ENCODE measurements around the gene SHLD2.

Gene SHLD2

DNA sequence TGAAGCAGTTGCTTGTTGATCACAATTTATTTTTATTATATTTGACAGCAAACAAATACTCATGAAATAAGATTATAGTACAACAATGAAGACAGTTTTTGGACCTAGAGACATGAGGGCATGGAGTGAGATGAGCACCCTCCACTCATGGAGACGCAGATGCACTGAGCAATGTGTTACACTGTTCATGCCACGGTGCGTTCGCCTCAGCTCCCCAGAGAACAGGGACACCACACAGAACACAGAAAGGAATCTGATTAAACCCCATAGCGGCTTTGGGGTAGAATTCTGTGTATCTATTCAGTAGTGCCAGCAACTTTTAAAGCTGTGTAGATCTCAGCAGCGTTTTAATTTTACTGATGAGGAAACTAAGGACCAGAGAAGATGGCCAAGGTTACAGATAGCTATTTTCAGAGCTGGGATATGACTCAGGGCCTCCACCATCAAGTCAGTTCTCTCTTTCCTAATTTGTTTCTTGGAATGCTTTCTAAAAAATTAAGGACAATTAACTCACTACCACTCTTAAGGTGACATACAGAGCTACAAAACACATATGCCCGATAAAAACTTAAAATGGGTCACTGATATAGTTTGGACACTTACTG lies 41.3 kb upstream of the SHLD2 start:
- Histone ChIP-seq H4K20me1 (ENCODE audit: insufficient read depth, low read length) (no peaks in the 10 kb centered on the region), H3K9me3 (replicated peaks; ENCODE audit: insufficient read depth, low read length) (no peaks in the 10 kb centered on the region), H3K27me3 (replicated peaks; ENCODE audit: insufficient read depth, low read length) (no peaks in the 10 kb centered on the region), H2AFZ (ENCODE audit: low read length) (no peak overlapping the region), H3K4me1 (ENCODE audit: low read length) (no peaks in the 10 kb centered on the region), H3K79me2 (ENCODE audit: low read length) (no peaks in the 10 kb centered on the region), H3K4me3 (ENCODE audit: low read length) (no peak overlapping the region), H3K27ac (ENCODE audit: low read length) (no peak overlapping the region), H3K9ac (ENCODE audit: low read length) (no peak overlapping the region), H3K4me2 (ENCODE audit: low read depth, low read length) (no peak overlapping the region), H3F3A (ENCODE audit: insufficient read depth, low read length) (no peaks in the 10 kb centered on the region), H3K9me2 (replicated peaks; ENCODE audit: insufficient read depth, low read length) (no peaks in the 10 kb centered on the region), H3K36me3 (replicated peaks; ENCODE audit: insufficient read depth, low read length) (0 out of 2 replicates have a peak, but pooled peaks cover under 1% of the 10 kb centered on the region)
- no peak for DNase-seq
- TF ChIP-seq EZH2phosphoT487 (IDR thresholded peaks at IDR 0.05; ENCODE audit: low read length) = no peak
- no peak for TF ChIP-seq EZH2 (optimal IDR thresholded peaks at IDR 0.05; ENCODE audit: low read depth, low read length)
- TF ChIP-seq, protein P1, sequence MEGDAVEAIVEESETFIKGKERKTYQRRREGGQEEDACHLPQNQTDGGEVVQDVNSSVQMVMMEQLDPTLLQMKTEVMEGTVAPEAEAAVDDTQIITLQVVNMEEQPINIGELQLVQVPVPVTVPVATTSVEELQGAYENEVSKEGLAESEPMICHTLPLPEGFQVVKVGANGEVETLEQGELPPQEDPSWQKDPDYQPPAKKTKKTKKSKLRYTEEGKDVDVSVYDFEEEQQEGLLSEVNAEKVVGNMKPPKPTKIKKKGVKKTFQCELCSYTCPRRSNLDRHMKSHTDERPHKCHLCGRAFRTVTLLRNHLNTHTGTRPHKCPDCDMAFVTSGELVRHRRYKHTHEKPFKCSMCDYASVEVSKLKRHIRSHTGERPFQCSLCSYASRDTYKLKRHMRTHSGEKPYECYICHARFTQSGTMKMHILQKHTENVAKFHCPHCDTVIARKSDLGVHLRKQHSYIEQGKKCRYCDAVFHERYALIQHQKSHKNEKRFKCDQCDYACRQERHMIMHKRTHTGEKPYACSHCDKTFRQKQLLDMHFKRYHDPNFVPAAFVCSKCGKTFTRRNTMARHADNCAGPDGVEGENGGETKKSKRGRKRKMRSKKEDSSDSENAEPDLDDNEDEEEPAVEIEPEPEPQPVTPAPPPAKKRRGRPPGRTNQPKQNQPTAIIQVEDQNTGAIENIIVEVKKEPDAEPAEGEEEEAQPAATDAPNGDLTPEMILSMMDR (IDR thresholded peaks at IDR 0.05; ENCODE audit: low read length) = no peak

DNA sequence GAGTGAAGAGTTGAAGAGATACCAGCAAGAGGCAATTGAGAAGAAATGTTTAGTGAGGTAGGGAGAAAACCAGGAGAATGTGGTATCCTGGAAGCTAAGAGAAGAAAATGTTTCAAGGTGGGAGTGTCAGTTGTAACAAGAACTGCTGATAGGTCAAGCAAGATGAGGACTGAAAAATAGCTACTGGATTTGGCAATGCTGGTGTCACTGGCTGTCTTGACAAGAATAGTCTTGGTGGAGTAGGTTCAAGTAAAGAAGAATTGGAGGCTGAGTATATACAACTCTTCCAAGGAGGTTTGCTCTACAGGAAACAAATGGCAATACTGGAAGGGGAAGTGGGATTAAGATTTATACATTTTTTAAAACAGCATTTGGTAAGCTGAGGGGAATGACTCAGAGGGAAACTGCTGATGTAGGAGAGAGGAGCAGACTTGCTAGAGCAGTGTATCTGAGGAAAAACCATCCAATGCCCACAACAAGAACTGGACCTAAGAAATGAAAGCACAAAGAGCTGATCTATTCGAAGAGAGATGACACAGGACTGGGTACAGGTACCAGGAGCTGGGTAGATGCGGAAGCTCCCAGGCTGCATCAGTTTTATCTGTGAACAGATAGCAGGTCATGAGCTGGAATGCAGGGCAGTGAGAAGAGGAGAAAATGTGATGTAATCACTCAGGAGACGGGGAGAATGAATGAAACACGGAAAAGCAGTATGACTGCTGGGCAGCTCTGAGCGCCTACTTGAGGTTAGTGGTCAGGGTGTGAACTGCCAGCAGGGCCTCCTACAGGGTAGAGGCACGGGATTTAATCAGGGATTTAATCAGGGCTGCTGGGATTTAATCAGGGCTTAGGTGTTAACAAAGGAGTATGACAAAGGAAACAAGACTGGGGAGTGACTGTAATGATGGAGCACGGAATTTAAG lies 40.4 kb upstream of the SHLD2 start:
- TF ChIP-seq, protein P1 (IDR thresholded peaks at IDR 0.05; ENCODE audit: low read length) = no peak
- no peak for TF ChIP-seq EZH2phosphoT487 (IDR thresholded peaks at IDR 0.05; ENCODE audit: low read length)
- no peak for TF ChIP-seq EZH2 (optimal IDR thresholded peaks at IDR 0.05; ENCODE audit: low read depth, low read length)
- Histone ChIP-seq H3K79me2 (ENCODE audit: low read length) (no peaks in the 10 kb centered on the region), H3K27ac (ENCODE audit: low read length) (no peak overlapping the region), H3K36me3 (replicated peaks; ENCODE audit: insufficient read depth, low read length) (0 out of 2 replicates have a peak, but pooled peaks cover 3% of the 10 kb centered on the region), H3K4me2 (ENCODE audit: low read depth, low read length) (no peak overlapping the region), H2AFZ (ENCODE audit: low read length) (no peak overlapping the region), H3F3A (ENCODE audit: insufficient read depth, low read length) (no peaks in the 10 kb centered on the region), H4K20me1 (ENCODE audit: insufficient read depth, low read length) (no peaks in the 10 kb centered on the region), H3K9me2 (replicated peaks; ENCODE audit: insufficient read depth, low read length) (no peaks in the 10 kb centered on the region), H3K9me3 (replicated peaks; ENCODE audit: insufficient read depth, low read length) (no peaks in the 10 kb centered on the region), H3K27me3 (replicated peaks; ENCODE audit: insufficient read depth, low read length) (no peaks in the 10 kb centered on the region), H3K9ac (ENCODE audit: low read length) (no peak overlapping the region), H3K4me1 (ENCODE audit: low read length) (no peaks in the 10 kb centered on the region), H3K4me3 (ENCODE audit: low read length) (no peak overlapping the region)
- DNase-seq = no peak

DNA sequence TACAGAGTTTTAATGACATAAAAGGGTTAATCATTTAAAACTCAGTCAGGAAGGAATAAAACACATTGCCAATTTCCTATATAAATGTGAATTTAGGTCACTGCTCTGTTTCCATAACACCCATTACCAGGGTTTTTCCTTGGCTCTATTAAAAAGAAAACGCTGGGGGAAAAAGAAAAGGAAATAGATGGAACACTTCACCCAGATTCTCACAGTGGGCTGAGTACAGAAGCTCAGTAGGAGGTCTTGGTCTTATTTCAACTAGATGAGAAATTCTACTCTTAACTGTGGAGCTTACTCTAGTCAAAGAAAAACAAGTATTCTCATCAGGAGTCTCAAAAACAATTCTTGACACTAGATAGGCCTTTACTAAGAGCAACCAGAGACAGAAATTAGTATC lies 36.8 kb upstream of the SHLD2 start:
- Histone ChIP-seq H3K9me3 (replicated peaks; ENCODE audit: insufficient read depth, low read length) (no peaks in the 10 kb centered on the region), H2AFZ (ENCODE audit: low read length) (no peak overlapping the region), H3K36me3 (replicated peaks; ENCODE audit: insufficient read depth, low read length) (peaks cover 3% of the 10 kb centered on the region; the same call in 1 of the 2 replicates), H4K20me1 (ENCODE audit: insufficient read depth, low read length) (no peaks in the 10 kb centered on the region), H3K79me2 (ENCODE audit: low read length) (no peaks in the 10 kb centered on the region), H3K27me3 (replicated peaks; ENCODE audit: insufficient read depth, low read length) (no peaks in the 10 kb centered on the region), H3K4me2 (ENCODE audit: low read depth, low read length) (no peak overlapping the region), H3K4me1 (ENCODE audit: low read length) (no peaks in the 10 kb centered on the region), H3K9ac (ENCODE audit: low read length) (no peak overlapping the region), H3F3A (ENCODE audit: insufficient read depth, low read length) (no peaks in the 10 kb centered on the region), H3K27ac (ENCODE audit: low read length) (no peak overlapping the region), H3K9me2 (replicated peaks; ENCODE audit: insufficient read depth, low read length) (no peaks in the 10 kb centered on the region), H3K4me3 (ENCODE audit: low read length) (no peak overlapping the region)
- no peak for DNase-seq
- TF ChIP-seq EZH2phosphoT487 (IDR thresholded peaks at IDR 0.05; ENCODE audit: low read length) = no peak
- TF ChIP-seq, protein P1 (IDR thresholded peaks at IDR 0.05; ENCODE audit: low read length) = no peak
- TF ChIP-seq EZH2 (optimal IDR thresholded peaks at IDR 0.05; ENCODE audit: low read depth, low read length) = no peak

Measured in MM.1S (cell line).